ENCODE results near the gene WDR47. TPM values are rescaled to one million over a fixed set of nuclear protein-coding genes. Genes with fewer than 3 reads are reported as not detected.
"Not testable (repeated sequence)": the region's sequence is repeated elsewhere in the genome, so short reads cannot be mapped to it uniquely, and the experiment has no call there.

The WDR47 gene
- total and polyA plus RNA-seq, 10 of the 15 experiments (the other 5 are each of a cell fraction or from before 2014, with no cell fraction given) = 2.4 to 9.7 (median 5.9) TPM

- TF ChIP-seq PML (IDR thresholded peaks at IDR 0.05; ENCODE audit: low read length) (no peak), SREBF1 (IDR thresholded peaks at IDR 0.05; ENCODE audit: low read length) (no peak), NBN (IDR thresholded peaks at IDR 0.05) (no peak), CTCF (IDR thresholded peaks at IDR 0.05 in 2 of 3, conservative IDR thresholded peaks at IDR 0.05 in 1 of 3; ENCODE audit: control insufficient read depth in 2 of 3, extremely low read depth in 1 of 3, insufficient read depth in 1 of 3, low read depth in 3 of 3, low read length in 3 of 3) (no peak), MLLT1 (IDR thresholded peaks at IDR 0.05) (no peak), RCOR1 (conservative IDR thresholded peaks at IDR 0.05; ENCODE audit: low read depth, low read length) (no peak), MXI1 (IDR thresholded peaks at IDR 0.05; ENCODE audit: low read depth, low read length) (no peak), NR2C2 (IDR thresholded peaks at IDR 0.05; ENCODE audit: borderline replicate concordance, control insufficient read depth, insufficient read length, low read depth) (no peak)
Observed at GRCh38 chr1:109020693-109021257, 21.1 kb downstream of the WDR47 start (continued).

GRCh38 chr1:109017719-109018118 is 24.2 kb downstream of the WDR47 start:
- ChIA-PET RAD21 (ENCODE audit: unreplicated experiment) (interaction anchor here (0.9 kb wide), 1 partner anchor 16 kb away, joined by 3 read pairs; no protein-coding TSS in a partner anchor), POLR2A (interaction anchor here (0.7 kb wide), 1 partner anchor 56 kb away, joined by 3 read pairs; no protein-coding TSS in a partner anchor), SMC1A (ENCODE audit: uncharacterized antibody, unreplicated experiment) (interaction anchor here (0.6 to 1.6 kb wide), 4 partner anchors 11 to 188 kb away, joined by 3 to 4 read pairs (median 4); no protein-coding TSS in a partner anchor), CTCF (interaction anchor here (0.6 to 1.7 kb wide), 4 partner anchors 9 to 514 kb away, joined by 3 to 5 read pairs (median 4); no protein-coding TSS in a partner anchor)
- H2AFZ ChIP-seq (ENCODE audit: control insufficient read depth, low read depth, low read length); H4K20me1 ChIP-seq (ENCODE audit: control insufficient read depth, insufficient read depth); H3K27me3 ChIP-seq (replicated peaks in 1 of 2; ENCODE audit: control insufficient read depth in 2 of 2, insufficient read depth in 2 of 2, low read length in 1 of 2); H3K79me2 ChIP-seq (ENCODE audit: control insufficient read depth, insufficient read depth, low read length); H3K27ac ChIP-seq (ENCODE audit: control insufficient read depth, insufficient read depth); H3K36me3 ChIP-seq (ENCODE audit: control insufficient read depth in 2 of 2, insufficient read depth in 2 of 2, low read length in 1 of 2); intact Hi-C loops (cut with micrococcal nuclease; ENCODE audit: unreplicated experiment); H3K4me2 ChIP-seq (ENCODE audit: control insufficient read depth, insufficient read depth); DNase-seq (ENCODE audit: low read depth, low spot score); FAIRE-seq; H3K9ac ChIP-seq (ENCODE audit: control insufficient read depth, insufficient read depth, low read length); H3K4me3 ChIP-seq; ATAC-seq; BruUV-seq (replicated peaks); H3K9me3 ChIP-seq (replicated peaks; ENCODE audit: control insufficient read depth, insufficient read depth, low read length); H3K4me1 ChIP-seq (ENCODE audit: control insufficient read depth, insufficient read depth, low read length); in situ Hi-C loops (cut with MboI): not testable (repeated sequence)
- WGBS (ENCODE audit: insufficient coverage, insufficient replicate concordance, low lambda C conversion rate, missing lambda C conversion rate) = 97% methylated on average over 6 of the region's 6 CpGs
